Measurements from ENCODE around the gene SYNE2.

GRCh38 chr14:63893701-63894458, 41.1 kb downstream of the SYNE2 start:
- TF ChIP-seq, protein P1, sequence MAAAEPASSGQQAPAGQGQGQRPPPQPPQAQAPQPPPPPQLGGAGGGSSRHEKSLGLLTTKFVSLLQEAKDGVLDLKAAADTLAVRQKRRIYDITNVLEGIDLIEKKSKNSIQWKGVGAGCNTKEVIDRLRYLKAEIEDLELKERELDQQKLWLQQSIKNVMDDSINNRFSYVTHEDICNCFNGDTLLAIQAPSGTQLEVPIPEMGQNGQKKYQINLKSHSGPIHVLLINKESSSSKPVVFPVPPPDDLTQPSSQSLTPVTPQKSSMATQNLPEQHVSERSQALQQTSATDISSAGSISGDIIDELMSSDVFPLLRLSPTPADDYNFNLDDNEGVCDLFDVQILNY (CRISPR knock-in tag; IDR thresholded peaks at IDR 0.05): no peak
- TF ChIP-seq, protein P2, sequence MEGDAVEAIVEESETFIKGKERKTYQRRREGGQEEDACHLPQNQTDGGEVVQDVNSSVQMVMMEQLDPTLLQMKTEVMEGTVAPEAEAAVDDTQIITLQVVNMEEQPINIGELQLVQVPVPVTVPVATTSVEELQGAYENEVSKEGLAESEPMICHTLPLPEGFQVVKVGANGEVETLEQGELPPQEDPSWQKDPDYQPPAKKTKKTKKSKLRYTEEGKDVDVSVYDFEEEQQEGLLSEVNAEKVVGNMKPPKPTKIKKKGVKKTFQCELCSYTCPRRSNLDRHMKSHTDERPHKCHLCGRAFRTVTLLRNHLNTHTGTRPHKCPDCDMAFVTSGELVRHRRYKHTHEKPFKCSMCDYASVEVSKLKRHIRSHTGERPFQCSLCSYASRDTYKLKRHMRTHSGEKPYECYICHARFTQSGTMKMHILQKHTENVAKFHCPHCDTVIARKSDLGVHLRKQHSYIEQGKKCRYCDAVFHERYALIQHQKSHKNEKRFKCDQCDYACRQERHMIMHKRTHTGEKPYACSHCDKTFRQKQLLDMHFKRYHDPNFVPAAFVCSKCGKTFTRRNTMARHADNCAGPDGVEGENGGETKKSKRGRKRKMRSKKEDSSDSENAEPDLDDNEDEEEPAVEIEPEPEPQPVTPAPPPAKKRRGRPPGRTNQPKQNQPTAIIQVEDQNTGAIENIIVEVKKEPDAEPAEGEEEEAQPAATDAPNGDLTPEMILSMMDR (IDR thresholded peaks at IDR 0.05): no peak
- TF ChIP-seq SP1 (CRISPR knock-in tag; conservative IDR thresholded peaks at IDR 0.05): no peak
